ENCODE measurements around the gene AURKA. TPM values are rescaled to one million over a fixed set of nuclear protein-coding genes. Genes with fewer than 3 reads are reported as not detected.

Gene AURKA
- polyA plus RNA-seq, 1 of the 3 experiments (the other 2 are of a cell fraction), result 24.6 TPM

DNA sequence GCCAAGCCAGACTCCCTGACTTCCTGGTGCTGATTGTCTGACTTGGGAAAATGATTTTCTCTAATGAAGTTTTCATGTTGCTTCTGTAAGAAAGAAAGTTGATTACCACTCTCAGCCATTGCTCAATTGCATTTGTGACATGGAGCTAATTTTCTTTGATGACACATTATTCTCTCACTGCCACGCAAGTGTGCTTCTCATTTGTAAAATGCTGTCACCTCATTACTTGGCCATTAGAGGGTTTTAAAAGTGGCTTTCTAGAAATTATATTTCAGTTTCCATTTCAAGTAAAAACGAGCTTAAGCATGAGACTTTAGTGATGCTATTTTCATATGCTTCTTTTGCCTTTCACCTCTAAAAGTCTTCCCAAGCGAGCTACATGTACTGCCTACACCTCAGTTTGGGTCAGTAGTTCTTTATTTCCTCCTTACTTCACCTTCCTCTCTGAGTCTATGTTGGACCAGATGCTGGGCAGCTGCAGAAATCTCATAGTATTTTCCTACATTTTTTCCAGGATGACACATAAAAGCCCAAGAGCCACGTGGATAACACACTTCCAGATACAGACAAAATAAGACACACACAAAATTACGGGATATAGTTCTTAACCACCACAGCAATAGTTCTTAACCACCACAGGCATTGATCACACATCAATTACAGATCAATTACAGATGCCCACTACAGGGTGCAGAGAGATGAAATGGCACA lies 39.5 kb downstream of the AURKA start:
- no peak overlapping the region for H3K4me2 ChIP-seq
- TF ChIP-seq, protein P1, sequence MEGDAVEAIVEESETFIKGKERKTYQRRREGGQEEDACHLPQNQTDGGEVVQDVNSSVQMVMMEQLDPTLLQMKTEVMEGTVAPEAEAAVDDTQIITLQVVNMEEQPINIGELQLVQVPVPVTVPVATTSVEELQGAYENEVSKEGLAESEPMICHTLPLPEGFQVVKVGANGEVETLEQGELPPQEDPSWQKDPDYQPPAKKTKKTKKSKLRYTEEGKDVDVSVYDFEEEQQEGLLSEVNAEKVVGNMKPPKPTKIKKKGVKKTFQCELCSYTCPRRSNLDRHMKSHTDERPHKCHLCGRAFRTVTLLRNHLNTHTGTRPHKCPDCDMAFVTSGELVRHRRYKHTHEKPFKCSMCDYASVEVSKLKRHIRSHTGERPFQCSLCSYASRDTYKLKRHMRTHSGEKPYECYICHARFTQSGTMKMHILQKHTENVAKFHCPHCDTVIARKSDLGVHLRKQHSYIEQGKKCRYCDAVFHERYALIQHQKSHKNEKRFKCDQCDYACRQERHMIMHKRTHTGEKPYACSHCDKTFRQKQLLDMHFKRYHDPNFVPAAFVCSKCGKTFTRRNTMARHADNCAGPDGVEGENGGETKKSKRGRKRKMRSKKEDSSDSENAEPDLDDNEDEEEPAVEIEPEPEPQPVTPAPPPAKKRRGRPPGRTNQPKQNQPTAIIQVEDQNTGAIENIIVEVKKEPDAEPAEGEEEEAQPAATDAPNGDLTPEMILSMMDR (IDR thresholded peaks at IDR 0.05), result no peak
- TF ChIP-seq, protein P2, sequence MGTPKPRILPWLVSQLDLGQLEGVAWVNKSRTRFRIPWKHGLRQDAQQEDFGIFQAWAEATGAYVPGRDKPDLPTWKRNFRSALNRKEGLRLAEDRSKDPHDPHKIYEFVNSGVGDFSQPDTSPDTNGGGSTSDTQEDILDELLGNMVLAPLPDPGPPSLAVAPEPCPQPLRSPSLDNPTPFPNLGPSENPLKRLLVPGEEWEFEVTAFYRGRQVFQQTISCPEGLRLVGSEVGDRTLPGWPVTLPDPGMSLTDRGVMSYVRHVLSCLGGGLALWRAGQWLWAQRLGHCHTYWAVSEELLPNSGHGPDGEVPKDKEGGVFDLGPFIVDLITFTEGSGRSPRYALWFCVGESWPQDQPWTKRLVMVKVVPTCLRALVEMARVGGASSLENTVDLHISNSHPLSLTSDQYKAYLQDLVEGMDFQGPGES (IDR thresholded peaks at IDR 0.05; ENCODE audit: low read depth, low read length), result no peak
- no peak for TF ChIP-seq TCF12 (IDR thresholded peaks at IDR 0.05)
- no peak for TF ChIP-seq FOSL2 (IDR thresholded peaks at IDR 0.05; ENCODE audit: borderline replicate concordance, low read depth)
- TF ChIP-seq RAD21 (IDR thresholded peaks at IDR 0.05; ENCODE audit: low read length), result no peak
- no peak for TF ChIP-seq NRF1 (IDR thresholded peaks at IDR 0.05; ENCODE audit: low read depth, low read length)
- no peak for TF ChIP-seq RFX5 (IDR thresholded peaks at IDR 0.05; ENCODE audit: low read length)
- no peak for TF ChIP-seq EZH2phosphoT487 (IDR thresholded peaks at IDR 0.05; ENCODE audit: borderline replicate concordance, low read depth)
- TF ChIP-seq GATA2 (CRISPR knock-in tag; IDR thresholded peaks at IDR 0.05), result no peak
- TF ChIP-seq, protein P3, sequence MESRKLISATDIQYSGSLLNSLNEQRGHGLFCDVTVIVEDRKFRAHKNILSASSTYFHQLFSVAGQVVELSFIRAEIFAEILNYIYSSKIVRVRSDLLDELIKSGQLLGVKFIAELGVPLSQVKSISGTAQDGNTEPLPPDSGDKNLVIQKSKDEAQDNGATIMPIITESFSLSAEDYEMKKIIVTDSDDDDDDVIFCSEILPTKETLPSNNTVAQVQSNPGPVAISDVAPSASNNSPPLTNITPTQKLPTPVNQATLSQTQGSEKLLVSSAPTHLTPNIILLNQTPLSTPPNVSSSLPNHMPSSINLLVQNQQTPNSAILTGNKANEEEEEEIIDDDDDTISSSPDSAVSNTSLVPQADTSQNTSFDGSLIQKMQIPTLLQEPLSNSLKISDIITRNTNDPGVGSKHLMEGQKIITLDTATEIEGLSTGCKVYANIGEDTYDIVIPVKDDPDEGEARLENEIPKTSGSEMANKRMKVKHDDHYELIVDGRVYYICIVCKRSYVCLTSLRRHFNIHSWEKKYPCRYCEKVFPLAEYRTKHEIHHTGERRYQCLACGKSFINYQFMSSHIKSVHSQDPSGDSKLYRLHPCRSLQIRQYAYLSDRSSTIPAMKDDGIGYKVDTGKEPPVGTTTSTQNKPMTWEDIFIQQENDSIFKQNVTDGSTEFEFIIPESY (IDR thresholded peaks at IDR 0.05; ENCODE audit: borderline replicate concordance, low read depth), result no peak
- TF ChIP-seq JUND (IDR thresholded peaks at IDR 0.05), result no peak
- TF ChIP-seq SMC3 (IDR thresholded peaks at IDR 0.05; ENCODE audit: low read depth, low read length), result no peak
- TF ChIP-seq TAF1 (IDR thresholded peaks at IDR 0.05; ENCODE audit: borderline replicate concordance, low read depth, low read length), result no peak
- TF ChIP-seq, protein P4, sequence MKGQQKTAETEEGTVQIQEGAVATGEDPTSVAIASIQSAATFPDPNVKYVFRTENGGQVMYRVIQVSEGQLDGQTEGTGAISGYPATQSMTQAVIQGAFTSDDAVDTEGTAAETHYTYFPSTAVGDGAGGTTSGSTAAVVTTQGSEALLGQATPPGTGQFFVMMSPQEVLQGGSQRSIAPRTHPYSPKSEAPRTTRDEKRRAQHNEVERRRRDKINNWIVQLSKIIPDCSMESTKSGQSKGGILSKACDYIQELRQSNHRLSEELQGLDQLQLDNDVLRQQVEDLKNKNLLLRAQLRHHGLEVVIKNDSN (IDR thresholded peaks at IDR 0.05; ENCODE audit: borderline replicate concordance, low read depth), result no peak
- no peak for TF ChIP-seq MXI1 (IDR thresholded peaks at IDR 0.05; ENCODE audit: low read depth, low read length)
- TF ChIP-seq NFIC (IDR thresholded peaks at IDR 0.05; ENCODE audit: borderline replicate concordance), result no peak
- TF ChIP-seq CHD2 (IDR thresholded peaks at IDR 0.05; ENCODE audit: low read length, partially characterized antibody), result no peak
- TF ChIP-seq RXRA (IDR thresholded peaks at IDR 0.05; ENCODE audit: borderline replicate concordance, low read depth), result no peak
- TF ChIP-seq FOXM1 (IDR thresholded peaks at IDR 0.05; ENCODE audit: low read depth), result no peak
- no peak overlapping the region for H3K27ac ChIP-seq (ENCODE audit: low read depth in 2 of 2, low read length in 1 of 2)

More for the DNA sequence above, 39.5 kb downstream of the AURKA start:
- no peaks in the 10 kb centered on the region for H3K27me3 ChIP-seq (ENCODE audit: insufficient read depth)
- 13% methylated on average over 5 of the region's 5 CpGs for WGBS (ENCODE audit: low lambda C conversion rate)
- ChIA-PET POLR2A (no interaction called here), CTCF (interaction anchor here (0.7 to 2.1 kb wide), 3 partner anchors 9 to 165 kb away, joined by 3 to 19 read pairs (median 4); no protein-coding TSS in a partner anchor)
- no peaks in the 10 kb centered on the region for H3K36me3 ChIP-seq (replicated peaks in 1 of 2; ENCODE audit: control insufficient read depth in 1 of 2, insufficient read depth in 2 of 2, low read length in 1 of 2)
- H3K9me3 ChIP-seq, result no peaks in the 10 kb centered on the region
- no peaks in the 10 kb centered on the region for H3K4me1 ChIP-seq (ENCODE audit: control insufficient read depth in 1 of 2, insufficient read depth in 2 of 2, low read depth in 1 of 2, low read length in 1 of 2)
- no peaks in the 10 kb centered on the region for H3K9me2 ChIP-seq
- H3F3A ChIP-seq (replicated peaks; ENCODE audit: insufficient read depth), result no peaks in the 10 kb centered on the region
- no peak overlapping the region for H3K4me3 ChIP-seq (ENCODE audit: low read depth in 2 of 2, low read length in 1 of 2)
- no peak for DNase-seq
- no peaks in the 10 kb centered on the region for H4K20me1 ChIP-seq (ENCODE audit: insufficient read depth)
- H2AFZ ChIP-seq (ENCODE audit: low read depth), result no peak overlapping the region
- H3K79me2 ChIP-seq (ENCODE audit: insufficient read depth), result no peaks in the 10 kb centered on the region
- H3K9ac ChIP-seq, result no peak overlapping the region

Data from SK-N-SH (cell line).